ENCODE results near the gene ABHD18.

ABHD18 gene

GRCh38 chr4:128068918-128069317 is 103.7 kb downstream of the ABHD18 start:
- no peak for DNase-seq (ENCODE audit: low spot score)

- DNase-seq (ENCODE audit: low spot score) = no peak
These were observed 111.3 kb downstream of the ABHD18 start for GRCh38 chr4:128076464-128076863.

All from pons (tissue), 1 donor.